Measurements from ENCODE around the gene RFXAP. TPM values are rescaled to one million over a fixed set of nuclear protein-coding genes. Genes with fewer than 3 reads are reported as not detected.

The RFXAP gene
- polyA plus RNA-seq, 1 of the 3 experiments (the other 2 are of a cell fraction): 4.1 TPM

- TF ChIP-seq PBX3 (IDR thresholded peaks at IDR 0.05): no peak
- TF ChIP-seq EZH2phosphoT487 (IDR thresholded peaks at IDR 0.05; ENCODE audit: borderline replicate concordance, low read depth): no peak
- no peak for TF ChIP-seq ZBTB33 (IDR thresholded peaks at IDR 0.05; ENCODE audit: borderline replicate concordance, low read depth)
- no peak for TF ChIP-seq MXI1 (IDR thresholded peaks at IDR 0.05; ENCODE audit: low read depth, low read length)
- no peak for TF ChIP-seq NFIC (IDR thresholded peaks at IDR 0.05; ENCODE audit: borderline replicate concordance)
- no peak for TF ChIP-seq USF2 (IDR thresholded peaks at IDR 0.05; ENCODE audit: borderline replicate concordance, low read depth, low read length)
- TF ChIP-seq CHD2 (IDR thresholded peaks at IDR 0.05; ENCODE audit: low read length, partially characterized antibody): no peak
- TF ChIP-seq RAD21 (IDR thresholded peaks at IDR 0.05; ENCODE audit: low read length): no peak
- TF ChIP-seq SMC3 (IDR thresholded peaks at IDR 0.05; ENCODE audit: low read depth, low read length): no peak
- TF ChIP-seq IRF3 (IDR thresholded peaks at IDR 0.05; ENCODE audit: low read depth, low read length): no peak
- TF ChIP-seq RCOR1 (IDR thresholded peaks at IDR 0.05; ENCODE audit: low read length): no peak
- TF ChIP-seq GATA2 (CRISPR knock-in tag; IDR thresholded peaks at IDR 0.05): no peak
- TF ChIP-seq USF1 (IDR thresholded peaks at IDR 0.05; ENCODE audit: borderline replicate concordance, low read depth): no peak
- WGBS (ENCODE audit: low lambda C conversion rate): 12% methylated on average over 3 of the region's 3 CpGs
- H3K9me3 ChIP-seq: no peaks in the 10 kb centered on the region
- no peaks in the 10 kb centered on the region for H4K20me1 ChIP-seq (ENCODE audit: insufficient read depth)
- no peaks in the 10 kb centered on the region; the same call in 1 of the 2 replicates for H3K27me3 ChIP-seq (ENCODE audit: insufficient read depth)
- no peaks in the 10 kb centered on the region for H3K9me2 ChIP-seq
- no peak overlapping the region for H3K27ac ChIP-seq (ENCODE audit: low read depth in 2 of 2, low read length in 1 of 2)
- H3K36me3 ChIP-seq (replicated peaks in 1 of 2; ENCODE audit: control insufficient read depth in 1 of 2, insufficient read depth in 2 of 2, low read length in 1 of 2): no peaks in the 10 kb centered on the region
- H3K9ac ChIP-seq: no peak overlapping the region
- DNase-seq: no peak
- ChIA-PET POLR2A (no interaction called here), CTCF (no interaction called here)
- H2AFZ ChIP-seq (ENCODE audit: low read depth): peak overlapping the region; percentile 56; the same call in 1 of the 2 replicates
- no peak overlapping the region for H3K4me2 ChIP-seq
- no peak overlapping the region for H3K4me3 ChIP-seq (ENCODE audit: low read depth in 2 of 2, low read length in 1 of 2)
- H3K79me2 ChIP-seq (ENCODE audit: insufficient read depth): no peaks in the 10 kb centered on the region
- H3F3A ChIP-seq (replicated peaks; ENCODE audit: insufficient read depth): no peaks in the 10 kb centered on the region
- H3K4me1 ChIP-seq (ENCODE audit: control insufficient read depth in 1 of 2, insufficient read depth in 2 of 2, low read depth in 1 of 2, low read length in 1 of 2): no peaks in the 10 kb centered on the region
Observed at GRCh38 chr13:36794706-36795105, 24.3 kb upstream of the RFXAP start.
